NCI-H69 (cell line): ENCODE measurements around the gene ENOSF1.
A peak's percentile ranks its signal among the peaks of the same experiment; 100 is the strongest.

Experiments used
- DNase-seq: peaks from one replicate; lab custom pipeline; 2025; lab: John Stamatoyannopoulos, UW

The ENOSF1 gene

GRCh38 chr18:635171-635570 is 77.3 kb downstream of the ENOSF1 start:
- peak; percentile 53 for DNase-seq

GRCh38 chr18:634551-635045 is 77.8 kb downstream of the ENOSF1 start:
- DNase-seq, result no peak

DNA sequence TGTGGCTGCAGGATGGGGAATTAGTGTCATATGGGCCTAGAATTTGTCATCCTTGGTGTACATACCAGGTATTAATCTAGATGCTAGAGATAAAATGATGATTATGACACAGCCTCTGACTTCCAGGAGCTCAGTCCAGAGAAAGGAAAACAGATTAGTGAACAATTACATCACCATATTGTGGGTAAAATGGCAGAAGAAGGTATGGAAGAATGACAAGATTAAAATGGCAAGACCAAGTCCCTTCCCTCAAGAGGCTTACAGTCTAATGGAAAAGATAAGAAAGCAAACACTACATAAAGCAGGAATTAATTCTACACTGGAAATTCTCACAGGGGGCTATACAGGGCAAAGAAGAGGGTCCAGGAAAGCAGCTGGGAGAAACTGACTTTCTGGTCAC is 80.9 kb downstream of the ENOSF1 start:
- DNase-seq, result no peak

DNA sequence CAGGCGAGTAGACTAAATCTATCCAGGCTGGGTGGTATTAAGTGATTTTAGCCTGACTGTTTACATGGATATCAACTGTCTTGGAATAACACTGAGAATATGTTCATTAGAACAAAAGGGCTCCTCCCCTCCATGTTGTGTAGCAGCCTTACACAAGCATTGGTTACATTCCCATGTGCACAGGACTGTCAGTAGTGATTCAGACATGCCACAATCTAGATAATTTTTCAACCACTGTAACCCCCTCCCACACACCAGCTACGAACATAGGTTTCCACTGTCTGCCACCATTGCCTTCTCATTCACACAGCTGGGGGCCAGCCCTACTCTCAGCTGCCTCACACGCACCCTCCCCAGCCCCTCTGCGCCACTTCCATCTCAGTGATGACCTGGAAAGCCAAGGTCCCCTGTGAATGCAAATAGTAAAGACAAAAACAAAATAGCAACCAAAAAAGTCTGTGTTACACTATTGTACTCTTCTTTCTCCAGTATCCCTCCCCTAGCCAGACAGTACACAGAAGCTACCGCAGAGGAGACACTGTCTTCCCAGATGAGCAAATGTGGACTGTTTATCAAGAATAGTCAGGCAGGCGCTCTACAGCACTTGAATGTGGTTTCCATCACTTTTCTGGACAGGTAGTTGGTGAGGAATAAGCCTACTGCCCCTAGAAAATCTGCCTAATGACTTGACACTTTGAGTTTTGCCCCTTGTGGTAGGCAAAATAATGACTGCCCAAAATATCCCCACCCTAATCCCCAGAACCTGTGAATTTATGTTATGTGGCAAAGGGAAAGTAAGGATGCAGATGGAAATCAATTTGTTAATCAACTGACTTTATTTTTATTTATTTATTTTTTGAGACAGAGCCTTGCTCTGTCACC is 82.9 kb downstream of the ENOSF1 start:
- DNase-seq, result no peak

DNA sequence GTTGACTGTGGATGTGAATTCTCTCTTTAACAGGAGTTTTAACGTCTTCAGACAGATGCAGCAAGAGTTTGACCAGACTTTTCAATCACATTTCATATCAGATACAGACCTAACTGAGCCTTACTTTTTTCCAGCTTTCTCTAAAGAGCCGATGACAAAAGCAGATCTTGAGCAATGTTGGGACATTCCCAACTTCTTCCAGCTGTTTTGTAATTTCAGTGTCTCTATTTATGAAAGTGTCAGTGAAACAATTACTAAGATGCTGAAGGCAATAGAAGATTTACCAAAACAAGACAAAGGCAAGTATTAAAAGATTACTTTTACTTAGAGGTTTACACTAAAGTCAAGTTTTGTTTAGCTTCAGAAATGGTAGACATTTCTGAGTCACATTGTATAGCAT is 85.2 kb downstream of the ENOSF1 start:
- DNase-seq, result no peak

DNA sequence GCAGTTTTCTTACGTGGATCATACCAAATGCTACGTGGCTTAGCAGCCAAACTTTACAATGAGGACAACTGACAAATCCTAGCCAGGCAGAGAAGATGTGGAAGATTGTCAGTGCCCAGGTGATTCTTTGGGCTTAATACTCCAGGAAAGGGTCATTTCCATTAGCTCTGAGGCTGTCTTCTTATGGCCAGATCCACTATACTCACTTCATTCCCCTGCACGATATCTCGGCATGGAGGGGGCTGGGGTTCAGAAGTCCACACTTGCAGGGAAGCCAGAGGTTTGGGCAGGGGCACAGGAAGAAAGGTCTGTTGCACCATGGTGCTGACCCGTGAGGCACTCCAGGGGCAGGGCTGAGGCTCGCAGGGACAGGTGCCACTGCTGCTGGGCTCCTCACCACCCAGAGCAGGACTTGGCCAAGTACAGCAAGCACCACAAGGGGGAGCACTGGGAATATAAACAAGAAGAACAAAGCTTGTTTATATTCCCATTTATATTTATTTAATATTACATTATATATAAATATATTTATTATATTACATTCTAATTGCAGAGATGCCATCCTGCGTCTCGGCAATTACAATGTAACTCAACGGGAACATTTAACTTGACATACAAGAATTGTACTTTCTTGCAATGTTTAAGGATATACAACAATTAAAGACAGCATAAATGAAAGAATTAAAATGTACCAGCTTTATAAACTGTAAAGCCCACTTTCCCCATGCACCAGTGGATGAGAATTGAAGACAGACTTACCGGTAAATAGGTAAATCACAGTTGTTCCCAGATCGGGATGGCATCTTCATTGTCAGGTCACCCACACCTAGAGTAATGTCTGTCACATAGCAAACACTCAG is 88.4 kb downstream of the ENOSF1 start:
- peak; percentile 82 for DNase-seq

DNA sequence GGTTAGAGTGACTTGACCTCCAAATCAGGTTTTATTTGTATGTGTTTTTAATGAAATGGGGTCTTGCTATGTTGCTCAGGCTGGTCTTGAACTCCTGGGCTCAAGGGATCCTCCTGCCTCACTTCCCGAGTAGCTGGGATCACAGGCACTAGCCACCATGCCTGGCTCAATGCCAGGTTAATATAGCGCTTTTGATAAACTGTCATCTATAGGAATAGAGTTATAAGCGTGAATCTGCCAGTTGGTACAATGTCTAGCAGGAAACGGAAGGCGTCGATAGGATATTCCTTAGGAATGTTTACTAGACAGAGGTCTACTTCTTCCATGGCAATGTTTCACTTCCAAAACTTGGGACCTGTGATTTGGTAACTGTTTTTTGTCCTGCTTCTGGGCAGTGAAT is 90.1 kb downstream of the ENOSF1 start:
- DNase-seq, result no peak

DNA sequence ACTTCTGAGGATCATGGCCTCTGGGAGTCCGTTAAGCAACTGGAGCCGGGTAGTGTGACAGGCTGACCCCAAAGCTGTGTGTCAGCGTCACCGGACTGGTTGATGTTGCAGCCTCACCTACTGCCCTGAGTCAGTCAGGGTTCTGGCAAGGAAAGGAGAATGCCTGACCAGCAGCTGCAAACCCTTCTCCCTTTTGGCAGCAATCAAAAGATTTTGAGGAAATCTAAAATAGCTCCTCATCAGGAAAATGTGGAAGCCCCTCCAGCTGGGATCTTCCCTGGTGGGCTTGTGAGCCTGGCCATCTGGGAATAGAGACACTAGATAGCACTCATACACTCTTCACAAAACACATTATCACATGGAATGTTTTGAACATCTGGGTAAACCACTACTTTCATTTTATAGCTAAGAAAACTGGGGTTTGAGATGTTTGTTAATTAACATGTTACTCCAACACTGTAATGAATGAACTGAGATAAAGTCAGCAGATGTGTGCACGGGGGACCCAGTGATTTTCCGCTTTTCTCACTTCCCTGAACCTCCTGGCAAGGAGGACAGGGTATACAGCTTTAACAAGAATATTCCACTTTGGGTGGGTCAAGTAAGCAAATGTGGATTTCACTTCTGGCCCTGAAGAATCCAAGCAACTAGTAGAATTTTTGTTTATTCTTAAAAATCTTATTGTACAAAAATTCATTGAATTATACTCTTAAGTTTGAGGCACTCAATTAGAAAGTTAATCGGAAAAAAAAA is 91.0 kb downstream of the ENOSF1 start:
- DNase-seq, result no peak
